ENCODE results near the gene UVSSA.

Gene UVSSA

DNA sequence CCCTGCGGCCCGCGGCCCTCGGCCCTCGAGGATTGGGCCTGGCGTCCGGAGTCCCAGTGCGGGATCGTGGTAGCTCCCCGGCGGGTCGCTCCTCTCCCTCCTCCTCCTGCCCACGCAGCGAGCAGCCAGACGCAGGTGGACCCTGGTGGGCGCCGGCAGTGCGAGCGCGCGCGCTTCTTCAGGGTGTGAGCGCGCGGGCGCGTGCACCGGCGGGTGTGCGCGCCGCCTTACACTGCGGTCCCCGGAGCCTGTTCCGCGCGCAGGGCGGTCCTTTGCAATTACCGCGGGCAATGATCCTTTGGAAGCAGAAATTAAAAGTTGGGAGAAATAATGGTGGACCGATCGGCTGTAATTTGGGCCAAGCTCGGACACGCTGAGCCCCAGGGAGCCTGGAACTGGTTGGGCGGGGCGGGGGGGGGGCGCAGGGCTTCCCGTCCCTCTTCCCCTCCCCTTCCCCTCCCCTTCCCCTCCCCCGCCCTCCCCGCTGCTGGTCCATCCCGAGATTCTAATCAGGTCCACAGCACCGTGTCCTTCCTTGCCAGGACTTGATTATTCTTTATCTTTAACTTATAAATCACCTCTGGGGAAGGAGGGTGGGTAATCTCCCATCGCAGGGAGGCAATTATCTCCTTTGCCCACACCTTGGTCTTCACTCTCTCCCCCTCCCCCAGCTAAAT, 60.8 kb downstream of the UVSSA start:
- H3K9me3 ChIP-seq (ENCODE audit: control insufficient read depth, low read length), result no peaks in the 10 kb centered on the region
- H3K4me3 ChIP-seq (ENCODE audit: extremely low read depth, insufficient read depth, low read length, poor library complexity, severe bottlenecking), result no peak overlapping the region
- H3K36me3 ChIP-seq (ENCODE audit: control insufficient read depth, insufficient read depth, low read length), result no peaks in the 10 kb centered on the region
- H3K4me1 ChIP-seq (ENCODE audit: control insufficient read depth, insufficient read depth, low read length, poor library complexity, severe bottlenecking), result peaks cover 2% of the 10 kb centered on the region
- H3K27ac ChIP-seq (ENCODE audit: low read depth, low read length, severe bottlenecking), result no peak overlapping the region
- WGBS, 2 experiments (ENCODE audit: insufficient coverage in 2 of 2), result 6 to 8% methylated on average over 33 to 38 of the region's 53 CpGs

GRCh38 chr4:1408418-1408817, 61.4 kb downstream of the UVSSA start:
- H3K36me3 ChIP-seq (ENCODE audit: control insufficient read depth, insufficient read depth, low read length), result no peaks in the 10 kb centered on the region
- no peaks in the 10 kb centered on the region for H3K9me3 ChIP-seq (ENCODE audit: control insufficient read depth, low read length)
- H3K4me3 ChIP-seq (ENCODE audit: extremely low read depth, insufficient read depth, low read length, poor library complexity, severe bottlenecking), result no peak overlapping the region
- WGBS, 2 experiments (ENCODE audit: insufficient coverage in 2 of 2), result 14 to 22% methylated on average over 18 of the region's 22 CpGs
- no peak overlapping the region for H3K27ac ChIP-seq (ENCODE audit: low read depth, low read length, severe bottlenecking)
- peaks cover 2% of the 10 kb centered on the region for H3K4me1 ChIP-seq (ENCODE audit: control insufficient read depth, insufficient read depth, low read length, poor library complexity, severe bottlenecking)

DNA sequence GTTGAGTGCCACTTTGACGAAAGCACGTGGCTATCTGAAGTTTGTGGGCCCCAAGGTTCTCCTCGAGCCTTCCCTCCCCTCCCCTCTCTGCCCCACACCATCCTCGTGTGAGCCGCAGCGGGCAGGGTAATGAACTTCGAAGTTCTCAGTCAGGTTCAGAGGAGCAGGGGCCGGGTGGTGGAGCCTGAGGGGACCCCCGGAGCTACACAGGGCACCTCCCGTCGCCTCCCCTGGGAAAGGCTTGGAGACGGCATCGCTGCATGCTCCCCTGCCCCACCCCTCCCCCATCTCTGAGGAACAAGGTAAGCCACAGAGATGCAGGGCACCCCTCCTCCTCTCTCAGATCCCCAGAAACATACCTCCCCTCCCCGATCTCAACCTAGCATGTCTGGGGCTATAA, 62.1 kb downstream of the UVSSA start:
- no peaks in the 10 kb centered on the region for H3K9me3 ChIP-seq (ENCODE audit: control insufficient read depth, low read length)

GRCh38 chr4:1409491-1410425, 62.8 kb downstream of the UVSSA start:
- Histone ChIP-seq H3K36me3 (ENCODE audit: control insufficient read depth, insufficient read depth, low read length) (no peaks in the 10 kb centered on the region), H3K27ac (ENCODE audit: low read depth, low read length, severe bottlenecking) (no peak overlapping the region), H3K4me1 (ENCODE audit: control insufficient read depth, insufficient read depth, low read length, poor library complexity, severe bottlenecking) (peaks cover 2% of the 10 kb centered on the region), H3K9me3 (ENCODE audit: control insufficient read depth, low read length) (no peaks in the 10 kb centered on the region), H3K4me3 (ENCODE audit: extremely low read depth, insufficient read depth, low read length, poor library complexity, severe bottlenecking) (no peak overlapping the region)
- WGBS, 2 experiments (ENCODE audit: insufficient coverage in 2 of 2), result 46% methylated on average over 22 to 25 of the region's 27 CpGs

More for the DNA sequence above, 62.1 kb downstream of the UVSSA start:
- peaks cover 2% of the 10 kb centered on the region for H3K4me1 ChIP-seq (ENCODE audit: control insufficient read depth, insufficient read depth, low read length, poor library complexity, severe bottlenecking)
- no peak overlapping the region for H3K27ac ChIP-seq (ENCODE audit: low read depth, low read length, severe bottlenecking)
- no peak overlapping the region for H3K4me3 ChIP-seq (ENCODE audit: extremely low read depth, insufficient read depth, low read length, poor library complexity, severe bottlenecking)
- H3K36me3 ChIP-seq (ENCODE audit: control insufficient read depth, insufficient read depth, low read length), result no peaks in the 10 kb centered on the region
- WGBS, 2 experiments (ENCODE audit: insufficient coverage in 2 of 2), result 66 to 93% methylated on average over 2 to 11 of the region's 14 CpGs

DNA sequence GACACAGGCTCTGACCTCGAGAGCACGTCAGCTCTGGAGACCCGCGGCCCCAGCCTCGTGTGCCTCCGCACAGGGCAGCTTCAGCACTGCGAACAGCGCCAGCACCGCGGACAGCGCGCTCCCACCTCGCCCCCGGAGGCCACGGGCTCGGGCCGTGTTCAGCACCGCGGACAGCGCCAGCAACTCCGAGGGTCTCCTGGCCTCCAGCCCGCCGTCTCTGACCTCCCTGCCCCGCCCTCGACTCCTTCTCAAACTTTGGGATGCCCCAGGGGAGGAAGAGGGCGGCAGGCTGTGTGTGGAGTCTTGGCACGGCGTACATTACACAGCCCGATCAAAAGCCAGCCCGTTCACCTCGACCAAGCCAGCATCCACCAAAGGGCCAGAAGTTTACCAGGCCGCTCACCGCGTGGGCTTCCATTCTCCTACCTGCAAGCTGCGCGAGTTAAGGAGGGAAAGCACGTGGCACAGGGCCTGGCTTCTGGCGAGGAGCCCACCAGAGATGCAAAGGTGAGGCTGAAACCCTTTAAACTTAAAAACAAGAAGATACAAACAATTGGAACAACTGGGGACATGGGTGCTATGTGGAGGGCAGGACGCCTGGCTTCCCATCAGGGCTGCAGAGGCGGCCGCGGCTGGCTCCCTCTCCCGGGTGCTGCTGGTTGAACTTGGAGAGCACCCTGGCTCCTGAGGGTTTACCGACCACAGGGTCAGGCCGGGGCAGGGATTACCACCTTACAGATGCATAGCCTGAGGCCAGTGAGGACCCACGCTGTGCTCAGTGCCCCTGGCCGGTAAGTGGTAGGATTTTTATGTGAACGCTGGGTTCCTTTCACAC, 63.7 kb downstream of the UVSSA start:
- Histone ChIP-seq H3K36me3 (ENCODE audit: control insufficient read depth, insufficient read depth, low read length) (no peaks in the 10 kb centered on the region), H3K27ac (ENCODE audit: low read depth, low read length, severe bottlenecking) (no peak overlapping the region), H3K9me3 (ENCODE audit: control insufficient read depth, low read length) (no peaks in the 10 kb centered on the region), H3K4me1 (ENCODE audit: control insufficient read depth, insufficient read depth, low read length, poor library complexity, severe bottlenecking) (no peaks in the 10 kb centered on the region), H3K4me3 (ENCODE audit: extremely low read depth, insufficient read depth, low read length, poor library complexity, severe bottlenecking) (no peak overlapping the region)
- 17 to 23% methylated on average over 31 to 32 of the region's 48 CpGs for WGBS, 2 experiments (ENCODE audit: insufficient coverage in 2 of 2)

GRCh38 chr4:1411436-1412375, 64.7 kb downstream of the UVSSA start:
- H3K36me3 ChIP-seq (ENCODE audit: control insufficient read depth, insufficient read depth, low read length), result no peaks in the 10 kb centered on the region
- no peaks in the 10 kb centered on the region for H3K4me1 ChIP-seq (ENCODE audit: control insufficient read depth, insufficient read depth, low read length, poor library complexity, severe bottlenecking)
- H3K4me3 ChIP-seq (ENCODE audit: extremely low read depth, insufficient read depth, low read length, poor library complexity, severe bottlenecking), result no peak overlapping the region
- 44 to 52% methylated on average over 10 to 12 of the region's 17 CpGs for WGBS, 2 experiments (ENCODE audit: insufficient coverage in 2 of 2)
- H3K27ac ChIP-seq (ENCODE audit: low read depth, low read length, severe bottlenecking), result no peak overlapping the region
- no peaks in the 10 kb centered on the region for H3K9me3 ChIP-seq (ENCODE audit: control insufficient read depth, low read length)

DNA sequence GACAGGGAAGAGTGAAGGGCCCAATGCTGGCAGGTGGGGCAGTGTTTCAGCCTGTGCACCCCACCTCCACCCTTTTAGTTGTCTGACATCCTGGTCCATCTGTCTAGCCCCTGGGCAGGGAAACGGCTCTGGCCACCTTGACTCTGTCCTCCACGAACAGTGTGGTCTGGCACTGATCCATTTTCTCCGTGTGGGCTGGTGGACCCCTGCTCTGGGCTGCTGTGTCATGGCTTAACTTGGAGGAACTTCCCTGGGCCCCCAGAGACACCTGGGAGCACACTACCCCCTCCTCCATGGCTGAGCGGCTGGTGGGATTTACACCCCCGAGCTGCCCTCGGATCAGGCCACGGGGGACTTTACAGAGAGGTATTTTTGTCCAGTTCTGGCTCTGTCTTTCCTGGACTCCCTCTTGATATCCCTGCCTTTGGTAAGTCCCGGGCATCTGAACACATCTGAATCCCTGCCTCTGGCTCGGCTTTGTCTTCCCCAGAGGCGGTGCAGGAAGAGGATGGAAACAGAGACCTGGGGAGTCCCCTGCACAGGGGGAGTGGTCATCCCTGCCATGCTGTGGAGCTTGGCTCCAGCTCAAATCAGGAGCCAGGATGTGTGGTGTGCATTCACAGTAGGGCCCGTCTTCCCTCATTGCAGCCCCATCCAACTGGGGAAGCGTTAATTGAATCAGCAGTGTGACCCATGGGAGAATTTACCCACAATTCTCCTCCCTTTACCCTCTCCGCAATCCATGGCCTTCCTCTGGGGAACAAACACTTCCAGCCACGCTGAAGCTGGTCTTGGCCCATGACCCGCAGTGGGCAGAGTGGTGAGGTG, 65.6 kb downstream of the UVSSA start:
- Histone ChIP-seq H3K9me3 (ENCODE audit: control insufficient read depth, low read length) (no peaks in the 10 kb centered on the region), H3K4me1 (ENCODE audit: control insufficient read depth, insufficient read depth, low read length, poor library complexity, severe bottlenecking) (no peaks in the 10 kb centered on the region), H3K36me3 (ENCODE audit: control insufficient read depth, insufficient read depth, low read length) (no peaks in the 10 kb centered on the region), H3K27ac (ENCODE audit: low read depth, low read length, severe bottlenecking) (no peak overlapping the region), H3K4me3 (ENCODE audit: extremely low read depth, insufficient read depth, low read length, poor library complexity, severe bottlenecking) (no peak overlapping the region)
- 57 to 65% methylated on average over 8 to 11 of the region's 15 CpGs for WGBS, 2 experiments (ENCODE audit: insufficient coverage in 2 of 2)

DNA sequence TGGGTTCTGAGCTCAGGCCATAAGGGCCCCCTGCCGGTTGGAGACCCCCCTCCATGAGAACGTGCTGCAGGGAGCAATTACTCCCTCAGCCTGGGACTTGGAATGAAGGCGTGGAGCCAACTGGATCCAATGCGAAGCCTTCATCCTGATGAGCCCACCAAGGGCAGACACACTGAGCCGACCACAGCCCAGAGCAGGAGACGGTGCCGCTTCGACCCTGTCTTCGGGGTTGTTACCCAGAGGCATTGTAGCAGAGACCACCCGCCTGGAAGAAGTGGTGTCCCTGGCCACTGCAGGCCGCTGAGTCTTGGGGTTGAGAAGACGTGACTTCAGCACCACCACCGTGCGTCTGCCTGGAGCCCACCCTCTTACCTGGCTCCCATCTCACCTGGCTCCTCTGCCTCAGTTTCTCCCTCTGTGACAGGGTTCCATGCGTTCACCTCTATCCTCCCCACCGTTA, 66.2 kb downstream of the UVSSA start:
- 78 to 79% methylated on average over 15 to 16 of the region's 16 CpGs for WGBS, 2 experiments (ENCODE audit: insufficient coverage in 2 of 2)
- Histone ChIP-seq H3K4me3 (ENCODE audit: extremely low read depth, insufficient read depth, low read length, poor library complexity, severe bottlenecking) (no peak overlapping the region), H3K27ac (ENCODE audit: low read depth, low read length, severe bottlenecking) (no peak overlapping the region), H3K9me3 (ENCODE audit: control insufficient read depth, low read length) (no peaks in the 10 kb centered on the region), H3K4me1 (ENCODE audit: control insufficient read depth, insufficient read depth, low read length, poor library complexity, severe bottlenecking) (no peaks in the 10 kb centered on the region), H3K36me3 (ENCODE audit: control insufficient read depth, insufficient read depth, low read length) (no peaks in the 10 kb centered on the region)

- Histone ChIP-seq H3K4me3 (ENCODE audit: extremely low read depth, insufficient read depth, low read length, poor library complexity, severe bottlenecking) (no peak overlapping the region), H3K36me3 (ENCODE audit: control insufficient read depth, insufficient read depth, low read length) (no peaks in the 10 kb centered on the region), H3K9me3 (ENCODE audit: control insufficient read depth, low read length) (no peaks in the 10 kb centered on the region), H3K27ac (ENCODE audit: low read depth, low read length, severe bottlenecking) (no peak overlapping the region), H3K4me1 (ENCODE audit: control insufficient read depth, insufficient read depth, low read length, poor library complexity, severe bottlenecking) (no peaks in the 10 kb centered on the region)
- WGBS, 2 experiments (ENCODE audit: insufficient coverage in 2 of 2), result 50 to 53% methylated on average over 21 to 34 of the region's 77 CpGs
Observed at GRCh38 chr4:1413687-1414479, 66.9 kb downstream of the UVSSA start.

All from mesodermal cell (in vitro differentiated cells).